ENCODE results near the gene ANXA3. TPM values are rescaled to one million over a fixed set of nuclear protein-coding genes. Genes with fewer than 3 reads are reported as not detected.

Gene ANXA3
- polyA plus RNA-seq, 1 donor from 2014 or later = 0.27 TPM

DNA sequence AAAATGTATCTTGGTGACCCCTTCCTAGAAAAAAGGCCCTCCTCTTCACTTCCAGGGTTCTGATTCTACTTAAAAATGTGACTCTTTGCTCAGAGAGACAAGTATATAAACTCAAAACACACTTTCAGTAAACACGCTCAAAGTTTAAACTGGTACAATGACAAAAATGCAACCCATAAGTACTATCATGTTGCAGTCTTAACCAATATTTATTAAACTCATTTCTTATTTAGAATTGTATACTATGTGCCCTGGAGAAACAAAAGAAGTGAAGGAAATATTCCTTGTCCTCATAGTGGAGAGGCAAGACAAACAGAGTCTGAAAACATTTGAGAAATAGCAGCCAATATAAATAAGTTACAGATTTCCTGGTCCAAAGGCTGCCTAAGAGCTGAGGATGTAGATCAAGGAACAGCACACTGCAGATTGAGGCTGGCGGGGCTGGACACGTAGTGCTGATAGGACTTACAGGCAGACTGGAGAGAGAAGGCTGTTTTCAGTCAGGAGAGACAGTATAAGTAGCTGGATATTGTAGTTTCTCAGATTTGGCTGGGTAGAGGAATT is 39.1 kb upstream of the ANXA3 start:
- Histone ChIP-seq H4K20me1 (ENCODE audit: insufficient read depth) (no peaks in the 10 kb centered on the region), H3K9me3 (ENCODE audit: low read length) (no peaks in the 10 kb centered on the region), H3K4me2 (ENCODE audit: low read length) (no peak overlapping the region), H3F3A (ENCODE audit: insufficient read depth, low read length, poor library complexity, severe bottlenecking) (no peaks in the 10 kb centered on the region), H3K79me2 (replicated peaks; ENCODE audit: insufficient read depth, low read length) (no peaks in the 10 kb centered on the region), H3K27me3 (ENCODE audit: insufficient read depth, low read depth, low read length) (no peaks in the 10 kb centered on the region), H3K27ac (ENCODE audit: low read length) (no peak overlapping the region), H3K9ac (ENCODE audit: low read length) (no peak overlapping the region), H3K4me3 (ENCODE audit: low read length) (no peak overlapping the region), H3K9me2 (ENCODE audit: insufficient read depth, low read length) (no peaks in the 10 kb centered on the region), H3K36me3 (ENCODE audit: insufficient read depth, low read length) (no peaks in the 10 kb centered on the region), H2AFZ (ENCODE audit: low read depth, low read length) (no peak overlapping the region)
- TF ChIP-seq POLR2AphosphoS5 (IDR thresholded peaks at IDR 0.05) = no peak
- TF ChIP-seq, protein P1, sequence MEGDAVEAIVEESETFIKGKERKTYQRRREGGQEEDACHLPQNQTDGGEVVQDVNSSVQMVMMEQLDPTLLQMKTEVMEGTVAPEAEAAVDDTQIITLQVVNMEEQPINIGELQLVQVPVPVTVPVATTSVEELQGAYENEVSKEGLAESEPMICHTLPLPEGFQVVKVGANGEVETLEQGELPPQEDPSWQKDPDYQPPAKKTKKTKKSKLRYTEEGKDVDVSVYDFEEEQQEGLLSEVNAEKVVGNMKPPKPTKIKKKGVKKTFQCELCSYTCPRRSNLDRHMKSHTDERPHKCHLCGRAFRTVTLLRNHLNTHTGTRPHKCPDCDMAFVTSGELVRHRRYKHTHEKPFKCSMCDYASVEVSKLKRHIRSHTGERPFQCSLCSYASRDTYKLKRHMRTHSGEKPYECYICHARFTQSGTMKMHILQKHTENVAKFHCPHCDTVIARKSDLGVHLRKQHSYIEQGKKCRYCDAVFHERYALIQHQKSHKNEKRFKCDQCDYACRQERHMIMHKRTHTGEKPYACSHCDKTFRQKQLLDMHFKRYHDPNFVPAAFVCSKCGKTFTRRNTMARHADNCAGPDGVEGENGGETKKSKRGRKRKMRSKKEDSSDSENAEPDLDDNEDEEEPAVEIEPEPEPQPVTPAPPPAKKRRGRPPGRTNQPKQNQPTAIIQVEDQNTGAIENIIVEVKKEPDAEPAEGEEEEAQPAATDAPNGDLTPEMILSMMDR (IDR thresholded peaks at IDR 0.05; ENCODE audit: poor library complexity, severe bottlenecking) = no peak
- no peak for TF ChIP-seq RAD21 (conservative IDR thresholded peaks at IDR 0.05)
- no peak for TF ChIP-seq SMC3 (conservative IDR thresholded peaks at IDR 0.05; ENCODE audit: poor library complexity)
- no peak for TF ChIP-seq EZH2 (IDR thresholded peaks at IDR 0.05; ENCODE audit: borderline replicate concordance, insufficient read depth, low read length, poor library complexity, severe bottlenecking)
- no peak for TF ChIP-seq EP300 (conservative IDR thresholded peaks at IDR 0.05; ENCODE audit: poor library complexity, severe bottlenecking)
- TF ChIP-seq TAF1 (IDR thresholded peaks at IDR 0.05; ENCODE audit: low read depth) = no peak
- TF ChIP-seq, protein P2, sequence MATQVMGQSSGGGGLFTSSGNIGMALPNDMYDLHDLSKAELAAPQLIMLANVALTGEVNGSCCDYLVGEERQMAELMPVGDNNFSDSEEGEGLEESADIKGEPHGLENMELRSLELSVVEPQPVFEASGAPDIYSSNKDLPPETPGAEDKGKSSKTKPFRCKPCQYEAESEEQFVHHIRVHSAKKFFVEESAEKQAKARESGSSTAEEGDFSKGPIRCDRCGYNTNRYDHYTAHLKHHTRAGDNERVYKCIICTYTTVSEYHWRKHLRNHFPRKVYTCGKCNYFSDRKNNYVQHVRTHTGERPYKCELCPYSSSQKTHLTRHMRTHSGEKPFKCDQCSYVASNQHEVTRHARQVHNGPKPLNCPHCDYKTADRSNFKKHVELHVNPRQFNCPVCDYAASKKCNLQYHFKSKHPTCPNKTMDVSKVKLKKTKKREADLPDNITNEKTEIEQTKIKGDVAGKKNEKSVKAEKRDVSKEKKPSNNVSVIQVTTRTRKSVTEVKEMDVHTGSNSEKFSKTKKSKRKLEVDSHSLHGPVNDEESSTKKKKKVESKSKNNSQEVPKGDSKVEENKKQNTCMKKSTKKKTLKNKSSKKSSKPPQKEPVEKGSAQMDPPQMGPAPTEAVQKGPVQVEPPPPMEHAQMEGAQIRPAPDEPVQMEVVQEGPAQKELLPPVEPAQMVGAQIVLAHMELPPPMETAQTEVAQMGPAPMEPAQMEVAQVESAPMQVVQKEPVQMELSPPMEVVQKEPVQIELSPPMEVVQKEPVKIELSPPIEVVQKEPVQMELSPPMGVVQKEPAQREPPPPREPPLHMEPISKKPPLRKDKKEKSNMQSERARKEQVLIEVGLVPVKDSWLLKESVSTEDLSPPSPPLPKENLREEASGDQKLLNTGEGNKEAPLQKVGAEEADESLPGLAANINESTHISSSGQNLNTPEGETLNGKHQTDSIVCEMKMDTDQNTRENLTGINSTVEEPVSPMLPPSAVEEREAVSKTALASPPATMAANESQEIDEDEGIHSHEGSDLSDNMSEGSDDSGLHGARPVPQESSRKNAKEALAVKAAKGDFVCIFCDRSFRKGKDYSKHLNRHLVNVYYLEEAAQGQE (IDR thresholded peaks at IDR 0.05; ENCODE audit: borderline replicate concordance) = no peak

GRCh38 chr4:78513411-78513975 is 38.1 kb upstream of the ANXA3 start:
- H3K27ac ChIP-seq (ENCODE audit: low read length) = no peak overlapping the region
- no peak overlapping the region for H2AFZ ChIP-seq (ENCODE audit: low read depth, low read length)

More at GRCh38 chr4:78513411-78513975, 38.1 kb upstream of the ANXA3 start:
- Histone ChIP-seq H3K79me2 (replicated peaks; ENCODE audit: insufficient read depth, low read length) (no peaks in the 10 kb centered on the region), H3K4me3 (ENCODE audit: low read length) (no peak overlapping the region), H3K9ac (ENCODE audit: low read length) (no peak overlapping the region), H3K9me2 (ENCODE audit: insufficient read depth, low read length) (no peaks in the 10 kb centered on the region), H3K4me2 (ENCODE audit: low read length) (no peak overlapping the region), H3K9me3 (ENCODE audit: low read length) (no peaks in the 10 kb centered on the region), H4K20me1 (ENCODE audit: insufficient read depth) (no peaks in the 10 kb centered on the region), H3F3A (ENCODE audit: insufficient read depth, low read length, poor library complexity, severe bottlenecking) (no peaks in the 10 kb centered on the region), H3K27me3 (ENCODE audit: insufficient read depth, low read depth, low read length) (no peaks in the 10 kb centered on the region), H3K36me3 (ENCODE audit: insufficient read depth, low read length) (no peaks in the 10 kb centered on the region)
- TF ChIP-seq RAD21 (conservative IDR thresholded peaks at IDR 0.05) = no peak
- no peak for TF ChIP-seq EP300 (conservative IDR thresholded peaks at IDR 0.05; ENCODE audit: poor library complexity, severe bottlenecking)
- TF ChIP-seq SMC3 (conservative IDR thresholded peaks at IDR 0.05; ENCODE audit: poor library complexity) = no peak
- TF ChIP-seq TAF1 (IDR thresholded peaks at IDR 0.05; ENCODE audit: low read depth) = no peak
- no peak for TF ChIP-seq EZH2 (IDR thresholded peaks at IDR 0.05; ENCODE audit: borderline replicate concordance, insufficient read depth, low read length, poor library complexity, severe bottlenecking)
- TF ChIP-seq, protein P1 (IDR thresholded peaks at IDR 0.05; ENCODE audit: poor library complexity, severe bottlenecking) = no peak
- TF ChIP-seq POLR2AphosphoS5 (IDR thresholded peaks at IDR 0.05) = no peak
- TF ChIP-seq, protein P2 (IDR thresholded peaks at IDR 0.05; ENCODE audit: borderline replicate concordance) = no peak

Measured in neural cell (in vitro differentiated cells).